Measurements from ENCODE around the gene CAPN10. TPM values are rescaled to one million over a fixed set of nuclear protein-coding genes. Genes with fewer than 3 reads are reported as not detected.

Gene CAPN10
- total RNA-seq, 1 donor from 2014 or later = 67.1 TPM

- H3K27me3 Mint-ChIP-seq (ENCODE audit: unreplicated experiment) = peaks cover 6% of the 10 kb centered on the region
- H3K4me1 Mint-ChIP-seq (ENCODE audit: low read depth, unreplicated experiment) = no peaks in the 10 kb centered on the region
- H3K4me3 Mint-ChIP-seq (ENCODE audit: unreplicated experiment) = no peak overlapping the region
- no peak for TF ChIP-seq CTCF (IDR thresholded peaks at IDR 0.05; ENCODE audit: partially characterized antibody, unreplicated experiment)
- DNase-seq = no peak
- H3K36me3 Mint-ChIP-seq (ENCODE audit: unreplicated experiment) = no peaks in the 10 kb centered on the region
- no peak overlapping the region for H3K27ac Mint-ChIP-seq (ENCODE audit: unreplicated experiment)
- H3K9me3 Mint-ChIP-seq (ENCODE audit: unreplicated experiment) = peaks cover 5% of the 10 kb centered on the region
Measured at GRCh38 chr2:240626531-240627300, 40.2 kb downstream of the CAPN10 start.

- no peak for TF ChIP-seq CTCF (IDR thresholded peaks at IDR 0.05; ENCODE audit: partially characterized antibody, unreplicated experiment)
- Mint-ChIP-seq H3K27ac (ENCODE audit: unreplicated experiment) (no peak overlapping the region), H3K36me3 (ENCODE audit: unreplicated experiment) (peaks cover under 1% of the 10 kb centered on the region), H3K4me1 (ENCODE audit: low read depth, unreplicated experiment) (no peaks in the 10 kb centered on the region), H3K27me3 (ENCODE audit: unreplicated experiment) (peaks cover 6% of the 10 kb centered on the region), H3K4me3 (ENCODE audit: unreplicated experiment) (no peak overlapping the region), H3K9me3 (ENCODE audit: unreplicated experiment) (peaks cover 2% of the 10 kb centered on the region)
- DNase-seq = no peak
Measured at GRCh38 chr2:240627736-240628506, 41.4 kb downstream of the CAPN10 start.

GRCh38 chr2:240628507-240628807 is 41.9 kb downstream of the CAPN10 start:
- H3K36me3 Mint-ChIP-seq (ENCODE audit: unreplicated experiment) = peaks cover 6% of the 10 kb centered on the region
- no peak overlapping the region for H3K4me3 Mint-ChIP-seq (ENCODE audit: unreplicated experiment)
- no peak overlapping the region for H3K27ac Mint-ChIP-seq (ENCODE audit: unreplicated experiment)
- no peak for DNase-seq
- TF ChIP-seq CTCF (IDR thresholded peaks at IDR 0.05; ENCODE audit: partially characterized antibody, unreplicated experiment) = no peak
- peaks cover 7% of the 10 kb centered on the region for H3K9me3 Mint-ChIP-seq (ENCODE audit: unreplicated experiment)
- H3K27me3 Mint-ChIP-seq (ENCODE audit: unreplicated experiment) = peaks cover 6% of the 10 kb centered on the region
- no peaks in the 10 kb centered on the region for H3K4me1 Mint-ChIP-seq (ENCODE audit: low read depth, unreplicated experiment)

- no peak for TF ChIP-seq CTCF (IDR thresholded peaks at IDR 0.05; ENCODE audit: partially characterized antibody, unreplicated experiment)
- Mint-ChIP-seq H3K9me3 (ENCODE audit: unreplicated experiment) (peaks cover 9% of the 10 kb centered on the region), H3K27ac (ENCODE audit: unreplicated experiment) (no peak overlapping the region), H3K27me3 (ENCODE audit: unreplicated experiment) (peaks cover 6% of the 10 kb centered on the region), H3K4me3 (ENCODE audit: unreplicated experiment) (no peak overlapping the region), H3K36me3 (ENCODE audit: unreplicated experiment) (peaks cover 9% of the 10 kb centered on the region), H3K4me1 (ENCODE audit: low read depth, unreplicated experiment) (no peaks in the 10 kb centered on the region)
- no peak for DNase-seq
Measured at GRCh38 chr2:240628808-240629618, 42.5 kb downstream of the CAPN10 start.

Measured in glutamatergic neuron (in vitro differentiated cells).